Renal cortical epithelial cell (primary cell): ENCODE results near the gene TMEM134. TPM values are rescaled to one million over a fixed set of nuclear protein-coding genes. Genes with fewer than 3 reads are reported as not detected.

Experiments
- DNase-seq: peaks from one replicate; pipeline ENCODE4 v3.0.0-alpha.2; 2011; ENCODE audit warnings: low read depth
- total RNA-seq: library from RNA; depleted of rRNA; stranded (reverse); fragments of >200 nt; gene quantifications from 2 replicates; pipeline ENCODE4 v1.2.3, GENCODE V29; 2014

The TMEM134 gene
- total RNA-seq, 1 donor from 2014 or later = 65.7 TPM

- DNase-seq = peak; percentile 25
These were observed 46.2 kb downstream of the TMEM134 start for GRCh38 chr11:67422891-67423290.

- no peak for DNase-seq
These were observed 47.5 kb downstream of the TMEM134 start for GRCh38 chr11:67421430-67422031.

GRCh38 chr11:67420646-67421429 lies 48.2 kb downstream of the TMEM134 start:
- peak; percentile 61 for DNase-seq

- no peak for DNase-seq
These were observed 48.9 kb downstream of the TMEM134 start for GRCh38 chr11:67420147-67420645.

GRCh38 chr11:67419325-67420049 lies 49.6 kb downstream of the TMEM134 start:
- no peak for DNase-seq

GRCh38 chr11:67418476-67419281 lies 50.4 kb downstream of the TMEM134 start:
- DNase-seq = no peak

GRCh38 chr11:67417425-67417824 lies 51.6 kb downstream of the TMEM134 start:
- no peak for DNase-seq

GRCh38 chr11:67416416-67417335 lies 52.4 kb downstream of the TMEM134 start:
- peak; percentile 24 for DNase-seq

- no peak for DNase-seq
These were observed 53.3 kb downstream of the TMEM134 start, which contains the start of gene CARNS1 for GRCh38 chr11:67415501-67416304. CARNS1 (plus strand) TSS chr11:67415678; CDS start chr11:67416200, 522 bp downstream.

- no peak for DNase-seq
These were observed 55.7 kb downstream of the TMEM134 start for GRCh38 chr11:67413266-67413849.

GRCh38 chr11:67412495-67413179 lies 56.4 kb downstream of the TMEM134 start:
- no peak for DNase-seq

- DNase-seq = no peak
These were observed 57.3 kb downstream of the TMEM134 start for GRCh38 chr11:67411785-67412152.

Other genes with a start within 250 kb of the TMEM134 start
- gene GRK2, start 202.8 kb downstream of the TMEM134 start, total RNA-seq = 32.3 and 71.8 TPM in 2 replicates
- 29.0 and 38.9 TPM in 2 replicates for gene ANKRD13D, start 179.9 kb downstream of the TMEM134 start, total RNA-seq
- 44.1 and 70.2 TPM in 2 replicates for gene SSH3, start 165.7 kb downstream of the TMEM134 start, total RNA-seq
- gene POLD4, start 115.7 kb downstream of the TMEM134 start, total RNA-seq = 43.9 and 61.6 TPM in 2 replicates
- 13.9 and 22.7 TPM in 2 replicates for gene CLCF1, start 95.7 kb downstream of the TMEM134 start, total RNA-seq
- 5.9 and 8.9 TPM in 2 replicates for gene RAD9A, start 77.3 kb downstream of the TMEM134 start, total RNA-seq
- gene PPP1CA, start 67.4 kb downstream of the TMEM134 start, total RNA-seq = 171 and 306 TPM in 2 replicates
- gene TBC1D10C, start 65.2 kb downstream of the TMEM134 start, total RNA-seq = not detected in 2 replicates
- gene CARNS1, start 53.6 kb downstream of the TMEM134 start, total RNA-seq = 0.20 TPM in 1 of 2 replicates, not detected in the other
- 25.5 and 51.7 TPM in 2 replicates for gene RPS6KB2, start 40.8 kb downstream of the TMEM134 start, total RNA-seq
- 0.17 and 0.85 TPM in 2 replicates for gene PTPRCAP, start 31.6 kb downstream of the TMEM134 start, total RNA-seq
- 115 and 197 TPM in 2 replicates for gene CORO1B, start 25.8 kb downstream of the TMEM134 start, total RNA-seq
- not detected in 2 replicates for gene GPR152, start 16.5 kb downstream of the TMEM134 start, total RNA-seq
- gene CABP4, start 13.9 kb downstream of the TMEM134 start, total RNA-seq = not detected in 2 replicates
- gene AIP, start 13.8 kb upstream of the TMEM134 start, total RNA-seq = 53.2 and 56.8 TPM in 2 replicates
- gene PITPNM1, start 36.1 kb upstream of the TMEM134 start, total RNA-seq = 46.9 and 151 TPM in 2 replicates
- gene CDK2AP2, start 38.9 kb upstream of the TMEM134 start, total RNA-seq = 34.4 and 90.4 TPM in 2 replicates
- not detected in 2 replicates for gene CABP2, start 54.2 kb upstream of the TMEM134 start, total RNA-seq
- 1,794 and 3,608 TPM in 2 replicates for gene GSTP1, start 114.6 kb upstream of the TMEM134 start, total RNA-seq
- 184 and 192 TPM in 2 replicates for gene NDUFV1, start 137.7 kb upstream of the TMEM134 start, total RNA-seq
- 3.9 and 8.2 TPM in 2 replicates for gene NUDT8, start 160.7 kb upstream of the TMEM134 start, total RNA-seq
- gene TBX10, start 170.5 kb upstream of the TMEM134 start, total RNA-seq = not detected in 2 replicates
- 0.10 and 0.17 TPM in 2 replicates for gene ACY3, start 181.5 kb upstream of the TMEM134 start, total RNA-seq
- gene ALDH3B2, start 205.4 kb upstream of the TMEM134 start, total RNA-seq = 0.20 TPM in 1 of 2 replicates, not detected in the other